Bone marrow (tissue), 2 donors: ENCODE results near the gene PCDH10.

ENCODE experiments used
- DNase-seq, 2 donors: peaks; one replicate each; lab custom pipeline; 2025; lab: John Stamatoyannopoulos, UW

The PCDH10 gene, protein sequence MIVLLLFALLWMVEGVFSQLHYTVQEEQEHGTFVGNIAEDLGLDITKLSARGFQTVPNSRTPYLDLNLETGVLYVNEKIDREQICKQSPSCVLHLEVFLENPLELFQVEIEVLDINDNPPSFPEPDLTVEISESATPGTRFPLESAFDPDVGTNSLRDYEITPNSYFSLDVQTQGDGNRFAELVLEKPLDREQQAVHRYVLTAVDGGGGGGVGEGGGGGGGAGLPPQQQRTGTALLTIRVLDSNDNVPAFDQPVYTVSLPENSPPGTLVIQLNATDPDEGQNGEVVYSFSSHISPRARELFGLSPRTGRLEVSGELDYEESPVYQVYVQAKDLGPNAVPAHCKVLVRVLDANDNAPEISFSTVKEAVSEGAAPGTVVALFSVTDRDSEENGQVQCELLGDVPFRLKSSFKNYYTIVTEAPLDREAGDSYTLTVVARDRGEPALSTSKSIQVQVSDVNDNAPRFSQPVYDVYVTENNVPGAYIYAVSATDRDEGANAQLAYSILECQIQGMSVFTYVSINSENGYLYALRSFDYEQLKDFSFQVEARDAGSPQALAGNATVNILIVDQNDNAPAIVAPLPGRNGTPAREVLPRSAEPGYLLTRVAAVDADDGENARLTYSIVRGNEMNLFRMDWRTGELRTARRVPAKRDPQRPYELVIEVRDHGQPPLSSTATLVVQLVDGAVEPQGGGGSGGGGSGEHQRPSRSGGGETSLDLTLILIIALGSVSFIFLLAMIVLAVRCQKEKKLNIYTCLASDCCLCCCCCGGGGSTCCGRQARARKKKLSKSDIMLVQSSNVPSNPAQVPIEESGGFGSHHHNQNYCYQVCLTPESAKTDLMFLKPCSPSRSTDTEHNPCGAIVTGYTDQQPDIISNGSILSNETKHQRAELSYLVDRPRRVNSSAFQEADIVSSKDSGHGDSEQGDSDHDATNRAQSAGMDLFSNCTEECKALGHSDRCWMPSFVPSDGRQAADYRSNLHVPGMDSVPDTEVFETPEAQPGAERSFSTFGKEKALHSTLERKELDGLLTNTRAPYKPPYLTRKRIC

GRCh38 chr4:133148690-133149363, at the start of gene PCDH10:
PCDH10 (plus strand) TSS chr4:133149294; CDS start chr4:133150141, 847 bp downstream.
- DNase-seq, result no peak

DNA sequence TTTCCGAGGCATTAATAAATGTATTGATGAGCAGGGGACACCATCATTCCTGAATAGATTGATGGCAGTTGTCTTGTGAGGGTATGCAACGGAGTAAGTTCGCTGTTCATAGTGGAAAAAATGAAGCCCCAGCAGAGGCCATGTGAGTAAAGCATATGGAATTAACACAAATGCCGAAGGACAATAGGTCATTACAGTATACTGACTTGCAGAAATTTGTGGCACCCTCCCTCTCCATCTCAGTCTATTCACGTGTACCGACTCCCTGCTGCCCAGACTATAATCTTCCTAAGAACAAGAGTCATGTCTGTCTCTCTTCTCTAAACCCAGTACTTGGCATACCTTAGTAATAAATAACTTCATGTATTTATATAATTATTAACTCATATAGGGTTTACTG, 47.1 kb upstream of the PCDH10 start:
- DNase-seq, result no peak

DNA sequence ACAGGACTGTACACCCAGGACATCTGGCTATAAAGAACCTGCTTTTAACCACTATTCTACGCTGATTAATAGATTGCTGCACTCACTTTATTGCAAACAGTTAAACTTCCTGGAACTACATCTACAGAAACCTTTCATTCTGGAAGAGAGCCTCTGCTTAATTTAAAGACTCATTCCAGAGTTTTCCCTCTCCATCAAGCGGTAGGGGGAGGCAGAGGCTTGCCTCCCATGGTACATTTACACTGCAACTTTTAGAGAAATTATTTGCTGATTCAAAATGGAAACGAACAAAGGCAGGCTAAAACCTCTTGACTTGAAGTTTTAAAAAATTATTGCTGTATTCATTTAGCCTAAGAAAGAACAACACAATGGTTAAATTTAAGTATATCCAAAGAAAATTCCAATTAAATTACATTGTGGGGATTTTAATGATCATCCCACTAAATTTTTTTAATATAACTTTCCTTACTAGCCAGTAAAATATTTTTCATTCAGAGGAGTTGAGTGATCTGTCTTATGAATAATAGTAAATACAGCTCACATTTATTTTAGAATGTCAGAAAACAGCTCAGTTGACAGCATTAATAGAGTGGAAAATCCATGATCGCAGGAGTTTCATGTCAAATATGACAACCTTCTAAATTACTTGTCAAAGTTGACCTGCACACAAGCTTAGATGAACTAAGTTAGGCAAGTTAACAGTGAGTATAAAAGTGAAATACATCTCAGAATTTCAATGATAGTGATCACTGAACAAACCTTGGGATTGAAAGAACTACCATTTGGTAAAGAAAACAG, 46.3 kb upstream of the PCDH10 start:
- no peak for DNase-seq

GRCh38 chr4:133112641-133113040, 36.5 kb upstream of the PCDH10 start:
- no peak for DNase-seq

DNA sequence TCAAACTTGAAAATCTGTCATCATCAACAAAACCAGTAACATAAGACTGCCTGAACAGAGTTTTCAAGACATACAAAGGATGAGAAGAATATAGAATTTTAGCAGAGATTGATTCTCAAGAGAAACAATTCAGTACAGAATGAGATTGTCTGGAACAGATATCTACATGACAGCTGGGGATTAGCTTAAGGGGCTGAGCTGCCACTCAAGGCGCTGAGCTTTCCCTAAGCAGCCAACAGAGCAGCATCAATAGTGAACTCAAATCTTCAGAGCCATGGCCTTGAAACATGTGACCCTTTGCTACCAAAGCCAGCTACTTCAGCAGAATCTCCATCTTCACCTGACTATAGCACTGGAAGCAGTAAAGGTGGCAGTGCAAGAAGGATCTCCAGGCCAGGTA, 24.3 kb upstream of the PCDH10 start:
- DNase-seq, result no peak

GRCh38 chr4:133127500-133127899, 21.6 kb upstream of the PCDH10 start:
- no peak for DNase-seq

DNA sequence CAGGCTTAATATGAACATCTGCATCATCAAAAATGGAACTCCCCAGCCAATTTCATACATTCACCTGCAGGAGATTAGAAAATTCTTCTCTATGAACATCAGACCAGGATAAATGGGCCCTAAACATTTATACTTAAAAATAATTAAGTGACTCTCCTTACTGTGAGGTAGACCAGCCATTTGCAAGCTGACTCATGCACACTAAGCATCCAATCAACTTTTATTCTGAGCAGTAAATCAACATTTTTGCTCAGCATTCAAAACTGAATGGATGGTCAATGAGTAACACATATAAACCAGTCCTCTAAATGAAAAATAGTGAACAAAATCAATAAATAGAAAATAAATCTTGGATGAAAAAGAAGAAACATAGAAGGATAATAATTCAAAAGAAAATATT, 19.9 kb upstream of the PCDH10 start:
- no peak for DNase-seq

DNA sequence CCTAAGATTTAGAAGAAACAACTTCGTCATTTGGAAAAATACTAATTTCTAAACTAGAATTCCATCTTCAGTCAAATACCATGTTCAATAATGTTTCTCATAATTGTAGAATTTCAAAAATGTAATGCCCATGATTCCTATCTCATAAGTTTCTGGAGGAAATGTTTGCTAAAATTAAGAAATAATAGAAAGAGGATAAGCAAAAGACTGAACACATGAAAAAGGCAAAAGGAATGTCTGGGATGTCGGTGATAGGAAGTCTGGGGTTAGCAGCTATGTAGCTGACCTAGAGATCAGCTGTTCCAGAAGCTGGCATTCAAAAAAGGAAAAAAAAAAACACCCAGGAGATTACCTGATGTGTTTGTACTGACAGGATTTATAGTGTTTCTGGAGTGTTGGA, 18.9 kb upstream of the PCDH10 start:
- no peak for DNase-seq

DNA sequence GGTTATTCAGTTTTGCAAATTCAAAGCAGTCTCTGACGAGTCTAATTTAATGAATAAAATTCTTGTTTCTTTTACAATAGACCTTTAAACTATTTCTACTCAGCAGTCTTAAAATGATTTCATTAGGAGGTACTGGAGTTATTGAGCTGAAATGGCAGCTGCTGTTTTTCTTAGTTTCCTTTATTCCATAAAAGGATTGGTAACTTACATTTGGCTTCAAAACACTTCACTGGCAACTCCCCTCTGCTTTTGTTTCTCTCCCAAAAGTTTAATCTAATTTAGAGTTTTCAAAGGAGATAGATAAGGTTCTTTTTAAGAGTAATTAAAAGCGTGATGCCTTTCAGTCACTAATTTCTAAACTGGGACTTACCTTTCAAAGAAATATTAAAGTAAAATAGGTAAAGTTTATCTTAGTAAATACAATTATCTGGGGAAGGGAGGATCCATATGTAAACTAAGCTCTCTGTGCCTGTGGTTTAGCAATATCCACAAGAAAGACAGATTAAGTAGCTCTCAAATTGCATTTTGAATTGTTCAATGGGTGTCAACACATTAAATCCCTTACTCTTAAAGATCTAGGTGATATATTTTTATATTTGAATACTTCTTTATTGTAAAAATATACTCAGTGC, 17.1 kb upstream of the PCDH10 start:
- DNase-seq, result no peak

DNA sequence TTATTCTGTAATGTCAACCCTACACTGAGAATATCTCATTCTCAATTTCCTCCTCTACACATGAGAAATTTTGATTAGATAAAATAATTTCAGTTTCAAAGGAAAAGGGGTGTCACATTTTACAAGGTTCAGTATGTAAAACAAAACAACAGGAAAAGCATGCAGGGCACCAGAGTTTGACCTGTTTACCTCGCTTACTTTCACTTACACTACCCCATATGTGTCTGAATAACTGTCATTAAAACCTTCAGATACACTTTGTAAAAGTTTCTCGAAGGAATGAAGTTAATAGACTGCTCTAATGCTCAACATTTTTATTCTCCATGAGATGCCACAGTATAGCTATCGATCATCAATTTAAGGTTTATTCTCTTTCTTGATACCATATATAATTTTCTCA, 12.3 kb upstream of the PCDH10 start:
- no peak for DNase-seq

DNA sequence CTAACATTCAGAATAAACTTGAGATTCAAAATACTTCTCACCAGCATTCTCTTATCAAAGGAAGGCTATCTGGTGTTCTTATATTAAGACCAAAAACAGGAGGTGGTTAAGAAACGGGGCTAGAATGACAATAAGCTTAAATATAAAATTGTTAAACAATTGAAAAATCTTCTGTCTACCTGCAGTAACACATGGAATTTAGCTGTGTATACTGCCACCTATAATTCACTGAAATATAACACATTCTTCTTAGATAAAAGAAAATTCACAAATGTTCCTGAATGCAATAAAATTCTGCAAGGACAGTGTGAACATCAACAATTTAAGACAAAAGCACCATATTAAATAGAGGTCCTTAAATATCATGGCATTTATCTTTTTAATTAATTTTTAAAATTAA, 11.5 kb upstream of the PCDH10 start:
- no peak for DNase-seq

GRCh38 chr4:133143775-133144430, 5.2 kb upstream of the PCDH10 start:
- DNase-seq, result no peak

DNA sequence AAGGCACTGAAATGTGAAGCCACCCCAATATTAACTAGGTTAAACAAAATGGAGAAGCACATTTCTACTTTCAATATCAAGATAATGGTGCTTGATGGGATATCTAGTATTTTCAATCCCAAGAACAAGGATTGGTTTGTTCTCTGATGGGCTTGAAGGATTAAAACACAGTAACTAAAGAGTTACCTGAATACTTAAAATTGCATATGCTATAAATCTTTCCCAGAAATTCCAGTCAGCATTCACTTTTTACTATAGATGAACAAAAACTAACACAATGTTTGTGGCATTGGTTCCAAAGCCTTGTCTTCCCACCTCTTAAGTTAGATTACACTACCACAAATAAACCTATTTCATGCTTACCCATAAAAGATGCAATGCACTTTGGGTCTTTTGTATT, 3.9 kb upstream of the PCDH10 start:
- DNase-seq, result no peak

DNA sequence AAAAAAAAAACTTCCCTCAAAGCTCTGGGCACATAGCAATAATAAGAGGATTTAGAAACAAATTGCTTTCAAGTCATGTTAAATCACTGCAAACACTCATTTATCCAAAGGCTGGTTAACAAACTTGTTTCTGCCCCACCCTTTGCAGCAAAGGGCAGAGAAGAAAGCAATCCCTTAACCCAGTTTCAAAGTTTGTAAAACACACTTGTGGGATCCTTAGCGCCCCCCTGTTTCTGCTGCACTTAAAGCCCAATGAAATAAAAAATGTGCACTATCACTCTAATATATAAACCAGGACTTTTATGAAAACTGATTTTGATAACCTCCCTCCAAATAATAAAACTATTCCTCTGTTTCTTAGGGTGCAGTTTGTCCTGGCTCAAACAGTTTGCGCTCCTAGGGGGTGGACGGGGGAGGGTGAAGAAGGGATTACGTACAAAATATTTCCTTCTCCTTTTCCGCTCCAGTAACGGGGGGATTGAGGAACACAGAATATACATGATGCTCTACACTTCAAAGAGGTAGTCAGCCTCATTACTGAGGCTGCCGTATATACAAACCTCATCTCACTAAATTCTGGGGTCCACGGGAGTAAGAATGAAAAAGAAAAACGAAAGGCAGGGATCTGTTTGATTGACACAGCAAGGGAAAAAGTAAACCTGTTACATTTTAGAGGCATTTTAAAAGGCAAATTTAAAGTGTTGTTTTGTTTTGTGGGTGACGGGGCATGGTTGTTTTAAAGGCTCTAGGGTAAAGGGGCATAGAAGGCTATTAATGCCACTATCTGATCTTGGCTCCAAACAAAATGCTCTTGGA, 3.1 kb upstream of the PCDH10 start:
- no peak for DNase-seq

GRCh38 chr4:133146574-133147241, 2.4 kb upstream of the PCDH10 start:
- DNase-seq, result no peak

DNA sequence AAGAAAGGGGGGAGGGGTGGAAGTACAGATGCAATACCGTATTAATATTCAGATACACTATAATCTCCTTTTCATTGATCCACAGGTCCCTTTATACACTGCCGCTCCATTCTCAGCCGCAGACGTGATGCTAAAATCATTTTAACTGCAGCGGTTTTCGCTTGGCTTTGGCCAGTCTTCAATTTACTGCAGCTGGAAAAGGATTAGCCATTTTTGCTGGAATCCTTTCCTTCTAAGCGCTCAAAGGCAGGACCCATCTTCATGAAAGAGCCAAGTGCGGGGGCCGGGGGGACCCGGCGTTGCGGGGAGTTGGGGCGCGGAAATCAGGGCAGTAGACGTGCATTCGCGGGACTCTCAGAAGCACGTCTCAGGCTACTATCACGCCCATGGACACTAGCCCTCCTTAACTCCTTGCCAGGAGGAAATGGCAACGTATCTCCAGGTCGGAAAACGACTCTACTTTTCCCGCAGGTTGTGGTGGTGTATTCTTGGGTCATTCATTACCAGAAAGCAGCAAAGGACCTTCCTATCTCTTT, 1.7 kb upstream of the PCDH10 start:
- DNase-seq, result no peak

GRCh38 chr4:133147921-133148689, 989 bp upstream of the PCDH10 start:
- no peak for DNase-seq

DNA sequence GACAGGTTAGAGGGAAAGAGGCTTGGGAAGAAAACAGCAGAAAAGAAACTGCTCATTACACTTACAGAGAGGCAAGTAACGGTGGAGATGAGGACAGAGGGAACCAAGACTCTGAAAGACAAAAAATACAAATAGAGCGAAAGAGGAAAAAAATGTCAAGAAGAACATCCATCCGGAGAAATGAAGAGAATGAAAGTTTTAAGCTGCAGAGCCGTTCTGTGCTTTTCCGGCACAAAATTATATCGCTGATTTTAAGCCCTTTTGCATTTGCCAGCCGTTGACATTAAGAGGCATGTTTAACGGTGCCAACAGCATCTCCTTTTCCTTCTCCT, 236 bp downstream of the PCDH10 start:
- DNase-seq, result no peak
